Cortex of kidney (tissue), 1 donor: ENCODE results near the gene NRXN3.
"Not testable (repeated sequence)": the region's sequence is repeated elsewhere in the genome, so short reads cannot be mapped to it uniquely, and the experiment has no call there.

Experiments used
- DNase-seq: peaks from one replicate; lab custom pipeline; 2025; lab: John Stamatoyannopoulos, UW

NRXN3 gene

DNA sequence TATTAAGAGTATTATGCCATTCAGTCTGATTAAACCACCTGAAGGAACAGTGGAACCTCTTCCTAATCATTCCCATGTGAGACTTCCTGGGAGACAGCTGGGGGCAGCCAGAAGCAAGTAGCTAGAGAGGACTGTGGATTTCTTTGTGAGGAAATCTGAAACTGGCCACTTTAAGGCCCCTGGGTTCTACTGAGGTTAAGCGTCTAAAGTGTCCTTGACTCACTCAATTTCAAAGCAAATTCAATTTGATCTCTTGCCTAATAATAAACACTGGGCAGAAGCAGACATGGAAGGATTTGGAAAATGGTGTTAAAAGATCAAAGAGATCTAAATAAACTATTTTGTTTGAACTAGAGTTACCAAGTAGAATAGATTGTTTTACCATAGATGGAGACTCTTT, 909.9 kb downstream of the NRXN3 start:
- no peak for DNase-seq

DNA sequence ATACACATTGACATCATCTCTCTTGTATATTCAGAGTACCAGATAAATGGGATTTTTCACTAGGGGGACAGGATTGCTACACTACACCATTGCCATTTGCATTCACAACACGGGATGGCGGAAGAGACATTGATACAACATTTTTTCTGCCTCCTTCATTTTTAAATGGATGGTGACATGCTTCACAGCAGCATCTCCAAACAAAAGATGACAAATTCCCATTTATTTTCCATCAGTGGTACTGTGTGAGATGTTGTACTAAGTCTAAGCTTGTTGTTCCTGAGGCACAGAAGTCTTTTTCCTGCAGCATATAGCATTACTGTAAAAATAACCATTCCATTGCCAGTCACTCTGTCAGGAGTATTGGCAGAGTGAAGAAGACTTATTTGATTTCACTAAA, 912.7 kb downstream of the NRXN3 start:
- no peak for DNase-seq

DNA sequence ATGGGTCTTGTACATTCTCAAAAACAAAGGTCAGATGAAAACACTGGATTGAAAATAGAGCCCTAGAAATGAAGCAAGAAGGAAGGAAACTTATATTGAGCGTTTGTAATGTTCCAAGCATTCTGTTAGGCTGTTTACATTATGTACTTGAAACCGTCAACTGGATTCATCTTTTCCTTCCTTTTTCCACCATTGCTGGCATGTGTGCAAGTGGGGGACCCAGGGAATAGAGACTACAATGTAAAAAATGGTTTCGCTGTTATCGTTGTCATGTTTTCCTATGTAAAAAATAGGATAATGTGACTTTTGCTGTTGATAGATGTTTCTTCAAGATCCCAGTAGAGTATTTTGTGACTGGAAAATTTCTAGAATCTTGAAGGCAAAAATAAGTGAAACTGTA, 913.2 kb downstream of the NRXN3 start:
- no peak for DNase-seq

- no peak for DNase-seq
Measured at GRCh38 chr14:79084861-79085260, 914.7 kb downstream of the NRXN3 start.

DNA sequence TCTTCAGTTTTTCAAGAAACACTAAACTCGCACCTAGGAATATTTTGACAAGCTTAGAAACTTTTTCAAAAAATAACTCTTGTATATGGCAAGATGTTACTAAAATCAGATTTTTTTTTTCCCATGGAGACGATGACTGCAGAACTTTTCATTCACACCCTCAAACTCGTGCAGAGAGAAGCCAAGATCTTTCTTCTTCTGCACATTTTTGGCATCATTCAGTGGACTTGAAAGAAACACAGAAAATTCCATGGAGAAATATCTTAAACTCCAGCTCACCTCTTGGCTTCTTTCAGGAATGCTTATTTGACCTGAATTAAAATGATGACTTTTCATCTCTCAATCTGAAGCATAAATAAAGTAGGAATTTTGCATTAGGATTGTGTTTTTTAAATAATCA, 919.4 kb downstream of the NRXN3 start:
- DNase-seq: no peak

DNA sequence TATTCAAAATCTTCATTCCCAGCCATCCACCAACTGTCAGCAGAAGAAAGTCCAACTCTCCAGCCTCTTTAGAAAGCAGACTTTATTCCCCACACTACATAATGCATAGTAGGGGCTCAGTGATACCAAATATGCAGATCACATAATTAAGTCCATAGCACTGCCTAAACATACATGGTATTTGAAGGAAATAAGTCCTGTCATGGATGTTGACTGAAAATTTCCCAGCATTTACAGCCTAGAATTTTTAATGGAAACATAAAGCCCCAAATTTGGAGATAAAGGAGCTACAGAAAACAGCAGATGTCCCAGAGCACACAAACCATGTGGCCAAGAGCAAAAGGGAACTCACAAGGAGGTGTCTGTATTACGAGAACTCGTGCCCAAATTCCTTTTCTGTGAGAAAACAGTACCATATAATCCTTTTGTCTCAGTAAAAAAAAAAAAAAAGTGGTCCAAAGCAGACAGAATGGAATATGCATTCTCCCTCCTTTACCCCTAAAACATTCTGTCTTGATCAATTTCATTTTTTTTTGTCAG, 920.5 kb downstream of the NRXN3 start:
- no peak for DNase-seq

DNA sequence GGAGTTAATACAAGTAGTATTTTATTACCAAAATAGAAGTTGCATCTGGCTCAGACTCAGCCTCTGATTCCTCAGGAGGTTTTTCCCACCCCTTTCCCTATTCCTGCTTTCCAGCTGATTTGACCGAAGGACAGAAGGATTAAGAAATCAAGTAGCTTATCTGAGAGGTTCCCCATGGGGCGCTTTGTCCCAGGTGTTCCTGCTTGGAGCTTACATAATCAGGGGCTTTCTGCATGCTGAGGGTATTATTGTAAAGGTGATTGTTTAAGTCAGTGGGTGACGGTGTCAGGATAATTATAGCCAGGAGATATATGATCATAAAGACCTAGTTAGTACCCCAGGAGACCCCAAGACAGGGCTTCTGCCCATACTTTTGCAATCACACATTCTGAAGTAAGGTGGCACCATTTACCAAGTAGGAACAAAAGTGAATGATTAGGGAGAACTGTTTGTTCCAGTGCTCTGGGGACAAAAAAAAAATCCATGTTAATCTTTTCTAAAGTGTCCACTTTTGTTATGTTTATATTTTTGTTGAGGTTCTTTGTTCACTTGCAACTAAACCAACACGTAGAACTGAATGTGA, 921.3 kb downstream of the NRXN3 start:
- DNase-seq: no peak

DNA sequence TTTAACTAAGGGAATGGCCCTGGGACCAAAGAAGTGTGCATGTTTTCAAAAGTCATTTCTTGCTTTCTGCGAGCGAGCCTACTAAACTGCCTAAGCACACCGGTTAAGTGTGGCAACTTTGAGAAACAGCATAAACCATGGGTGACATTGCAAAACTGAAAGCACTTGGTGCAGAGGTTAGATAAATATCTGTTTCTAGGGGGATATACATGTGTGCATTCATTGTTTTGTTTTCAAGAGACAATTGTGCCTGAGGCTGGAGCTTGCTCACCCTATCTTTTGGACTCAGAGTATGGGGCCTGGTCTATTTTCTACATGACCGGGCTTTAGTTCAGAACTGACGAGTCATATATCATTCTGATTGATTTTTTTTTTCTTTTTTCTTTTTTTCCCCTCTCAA, 923.4 kb downstream of the NRXN3 start:
- no peak for DNase-seq

- no peak for DNase-seq
Measured at GRCh38 chr14:79094951-79095350, 924.8 kb downstream of the NRXN3 start.

- no peak for DNase-seq
Measured at GRCh38 chr14:79096811-79097210, 926.6 kb downstream of the NRXN3 start.

- DNase-seq: no peak
Measured at GRCh38 chr14:79098324-79098723, 928.2 kb downstream of the NRXN3 start.

DNA sequence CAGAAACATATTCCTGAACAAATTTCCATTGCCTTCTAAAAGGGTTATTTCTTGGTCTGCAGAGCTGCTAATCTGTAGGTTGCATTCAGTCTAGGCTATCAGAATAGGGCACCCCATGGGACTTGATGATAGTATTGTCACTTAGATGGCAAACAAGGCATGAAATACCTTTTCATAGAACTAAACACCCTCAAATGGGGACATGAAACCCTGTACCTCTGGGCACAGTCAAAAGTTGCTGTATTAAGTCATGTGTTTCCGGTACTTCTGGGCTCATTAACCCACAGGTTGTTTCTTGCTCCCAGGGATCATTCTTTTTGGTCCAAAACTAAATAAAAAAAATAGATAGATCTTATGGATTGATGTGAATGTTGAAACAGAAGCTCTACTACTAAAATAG, 930.4 kb downstream of the NRXN3 start:
- no peak for DNase-seq

GRCh38 chr14:79101388-79101787, 931.2 kb downstream of the NRXN3 start:
- DNase-seq: no peak

DNA sequence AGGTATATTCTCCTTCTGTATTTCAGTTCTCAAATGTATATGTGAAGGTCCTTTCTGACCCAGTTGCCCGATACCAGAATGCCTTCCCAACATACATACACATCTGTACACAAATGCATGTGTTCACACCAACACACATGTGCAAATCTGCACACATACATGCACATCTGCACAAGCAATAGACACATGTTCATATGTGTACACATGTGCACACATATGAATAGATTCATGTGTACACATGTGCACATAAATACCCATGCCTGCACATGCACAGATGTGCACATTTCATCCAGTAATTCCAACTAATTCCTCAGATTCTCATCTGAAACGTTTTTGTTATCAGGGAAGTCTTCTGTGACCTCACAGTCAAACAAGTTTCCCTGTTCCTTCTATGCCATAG, 933.6 kb downstream of the NRXN3 start:
- no peak for DNase-seq

GRCh38 chr14:79110564-79110963, 940.4 kb downstream of the NRXN3 start:
- DNase-seq: not testable (repeated sequence)

- no peak for DNase-seq
Measured at GRCh38 chr14:79111987-79112501, 941.9 kb downstream of the NRXN3 start.

- DNase-seq: no peak
Measured at GRCh38 chr14:79117561-79117960, 947.4 kb downstream of the NRXN3 start.

- no peak for DNase-seq
Measured at GRCh38 chr14:79118291-79118690, 948.1 kb downstream of the NRXN3 start.

DNA sequence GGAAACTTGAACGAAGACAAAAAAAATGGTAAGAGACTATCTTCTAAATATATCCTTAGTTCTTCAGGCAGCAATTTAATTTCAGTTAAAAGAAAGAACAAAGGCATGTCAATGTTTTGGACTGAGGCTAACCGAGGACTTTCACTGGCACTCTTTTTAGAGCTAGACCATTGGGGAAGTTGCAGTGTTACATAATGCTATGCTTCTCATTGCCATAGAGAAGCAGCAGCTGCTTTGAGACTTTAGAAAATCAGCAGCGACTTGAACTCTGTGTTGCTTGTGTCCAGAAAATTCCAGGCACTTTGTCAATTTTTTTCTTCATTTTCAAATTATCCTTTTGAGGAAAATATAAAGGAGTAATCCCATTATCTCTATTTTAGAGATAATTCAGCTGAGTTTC, 964.2 kb downstream of the NRXN3 start:
- DNase-seq: no peak

DNA sequence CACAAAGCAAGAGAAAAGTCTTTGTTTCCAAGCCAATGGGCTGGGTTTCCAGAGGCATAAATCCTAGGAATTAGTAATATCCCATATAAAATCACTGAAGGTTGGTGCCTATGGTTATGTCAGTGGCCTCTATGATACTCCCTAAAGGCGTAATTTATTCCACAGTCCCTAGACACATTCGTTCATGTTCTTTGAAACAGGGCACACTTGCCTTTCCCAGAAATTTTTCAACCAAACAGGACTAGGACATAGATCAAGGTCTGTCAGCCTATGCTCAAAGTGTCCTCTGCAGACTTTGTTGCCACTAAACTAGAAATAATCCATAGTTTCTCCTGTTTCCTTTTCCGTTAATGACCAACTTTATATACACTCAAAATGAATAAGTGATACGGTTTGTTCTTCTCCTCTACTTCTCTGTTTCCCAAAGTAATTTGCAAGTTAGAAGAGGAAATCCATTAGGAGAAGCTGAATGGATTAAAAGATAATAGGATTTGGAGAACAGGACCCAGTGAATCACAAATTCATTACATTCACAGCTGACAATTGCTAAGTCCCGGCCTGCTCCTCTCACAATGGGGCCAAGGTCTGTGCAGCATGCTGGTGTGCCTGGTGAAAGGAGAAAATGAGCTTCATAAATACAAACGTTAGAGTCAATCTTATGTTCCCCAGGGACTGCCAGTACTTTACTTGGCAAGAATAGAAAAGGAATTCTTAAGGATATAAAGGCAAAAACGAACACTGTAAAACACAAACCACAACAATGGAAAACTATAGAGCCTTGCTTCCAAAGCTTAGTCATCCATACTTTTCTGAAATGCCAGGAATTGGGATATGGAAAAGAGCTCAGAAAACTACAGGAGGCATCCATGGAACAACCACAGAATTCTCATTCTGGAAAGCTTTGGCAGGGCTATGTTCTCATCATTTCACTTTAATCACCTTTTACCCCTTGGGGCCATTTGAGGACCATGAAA, 966.2 kb downstream of the NRXN3 start:
- DNase-seq: no peak

DNA sequence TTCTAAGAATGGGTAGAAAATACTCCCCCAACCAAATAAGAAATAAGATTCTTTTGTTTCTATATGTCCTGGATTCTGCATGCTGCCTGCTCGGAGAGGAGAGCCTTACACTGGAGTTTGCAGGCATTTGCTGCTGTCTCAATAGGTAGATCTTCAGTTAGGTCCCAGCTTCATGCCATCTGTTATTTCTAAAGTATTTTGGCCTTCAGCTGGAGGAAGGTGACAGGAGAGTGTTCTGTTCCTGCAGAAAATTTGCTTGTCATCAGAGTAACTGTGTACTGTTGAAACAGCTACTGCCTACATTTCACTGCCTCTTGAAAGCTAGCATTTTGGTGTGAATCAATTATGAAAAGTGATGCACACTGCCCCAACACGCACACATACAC, 966.9 kb downstream of the NRXN3 start:
- no peak for DNase-seq

GRCh38 chr14:79137836-79138235, 967.7 kb downstream of the NRXN3 start:
- no peak for DNase-seq

DNA sequence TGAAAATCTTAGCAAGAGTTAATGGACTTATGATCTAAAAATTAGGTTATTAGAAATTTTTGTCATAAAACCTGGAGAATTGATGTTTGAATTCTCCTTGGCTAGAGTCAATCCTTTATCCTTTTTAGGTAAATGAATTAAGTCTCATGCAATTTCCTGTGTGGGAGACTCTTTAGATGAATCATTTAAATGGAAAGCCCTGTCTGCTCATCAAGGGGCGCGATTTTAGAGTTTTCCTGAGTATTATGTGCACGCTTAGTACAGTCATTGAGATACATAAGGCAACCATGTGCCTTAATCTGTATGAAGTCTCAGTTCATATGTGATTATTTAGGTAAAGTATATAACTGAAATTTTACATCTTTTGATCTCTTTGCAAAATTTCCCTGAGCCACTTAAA, 974.7 kb downstream of the NRXN3 start:
- no peak for DNase-seq
